HEK293T (cell line): ENCODE data around the gene NUP62CL.

ENCODE experiments used
- ARNT ChIP-seq: fragments of 450-650 bp; IDR thresholded peaks from 2 replicates; pipeline ENCODE4 v1.6.1; 2017; ENCODE audit warnings: mild to moderate bottlenecking
- BHLHE40 ChIP-seq: fragments of 450-650 bp; IDR thresholded peaks from 2 replicates; pipeline ENCODE4 v1.6.1; 2016; ENCODE audit warnings: mild to moderate bottlenecking, moderate library complexity, borderline replicate concordance
- FOXA1 ChIP-seq: fragments of 450-650 bp; IDR thresholded peaks from 2 replicates; pipeline ENCODE4 v1.6.1; 2016; ENCODE audit warnings: mild to moderate bottlenecking
- NFRKB ChIP-seq: fragments of 450-650 bp; IDR thresholded peaks from 2 replicates; pipeline ENCODE4 v1.6.1; 2016; ENCODE audit warnings: mild to moderate bottlenecking, moderate library complexity

GRCh38 chrX:107135965-107136307 is 70.3 kb downstream of the NUP62CL start:
- no peak for TF ChIP-seq FOXA1
- no peak for TF ChIP-seq ARNT
- no peak for TF ChIP-seq NFRKB
- TF ChIP-seq BHLHE40, result no peak
